Measurements from ENCODE around the gene UHMK1.
"Not testable (repeated sequence)": the region's sequence is repeated elsewhere in the genome, so short reads cannot be mapped to it uniquely, and the experiment has no call there.

The UHMK1 gene

DNA sequence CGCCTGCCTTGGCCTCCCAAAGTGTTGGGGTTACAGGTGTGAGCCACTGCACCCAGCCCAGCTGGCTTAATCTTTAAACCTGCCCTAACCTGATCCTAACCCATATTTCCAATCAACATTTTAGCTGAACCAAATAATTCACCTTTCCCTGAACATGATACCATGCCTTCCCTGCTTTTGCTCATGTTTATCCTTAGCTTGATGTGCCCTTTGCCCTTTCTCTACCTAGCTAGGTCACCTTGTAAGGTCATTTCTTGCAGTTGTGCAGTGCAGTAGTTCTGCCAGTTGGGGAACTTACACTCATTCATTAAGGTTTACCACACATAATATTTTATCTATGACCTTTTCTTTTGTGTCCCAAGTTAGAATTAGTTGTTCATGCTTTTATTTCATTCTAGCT lies 69.3 kb downstream of the UHMK1 start:
- no peak overlapping the region for H3K4me3 ChIP-seq (ENCODE audit: low read length)
- TF ChIP-seq CTCF (conservative IDR thresholded peaks at IDR 0.05; ENCODE audit: low read length) = no peak
- DNase-seq (ENCODE audit: low read depth) = no peak

DNA sequence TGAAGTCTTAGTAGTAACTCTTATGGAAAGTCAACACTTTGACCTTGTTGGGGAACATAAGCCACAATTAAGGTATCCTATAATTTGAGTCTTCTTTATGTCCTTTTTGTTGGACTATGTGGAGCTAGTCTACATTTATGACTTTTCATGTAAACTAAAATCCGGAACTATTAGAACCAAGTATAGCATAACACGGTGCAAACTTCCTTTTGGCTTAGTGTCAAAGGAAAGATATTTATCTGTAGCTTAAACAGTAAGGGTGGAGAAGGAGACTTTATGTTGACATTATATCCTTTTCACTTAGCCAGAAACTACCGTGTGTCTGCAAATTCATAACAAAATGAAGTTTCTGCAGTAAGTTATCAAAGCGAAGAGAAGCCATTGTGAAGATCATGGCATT lies 71.2 kb downstream of the UHMK1 start:
- no peak for TF ChIP-seq CTCF (conservative IDR thresholded peaks at IDR 0.05; ENCODE audit: low read length)
- DNase-seq (ENCODE audit: low read depth) = no peak
- no peak overlapping the region for H3K4me3 ChIP-seq (ENCODE audit: low read length)

- no peak overlapping the region for H3K4me3 ChIP-seq (ENCODE audit: low read length)
- no peak for TF ChIP-seq CTCF (conservative IDR thresholded peaks at IDR 0.05; ENCODE audit: low read length)
- no peak for DNase-seq (ENCODE audit: low read depth)
Measured at GRCh38 chr1:162570718-162571117, 73.1 kb downstream of the UHMK1 start.

DNA sequence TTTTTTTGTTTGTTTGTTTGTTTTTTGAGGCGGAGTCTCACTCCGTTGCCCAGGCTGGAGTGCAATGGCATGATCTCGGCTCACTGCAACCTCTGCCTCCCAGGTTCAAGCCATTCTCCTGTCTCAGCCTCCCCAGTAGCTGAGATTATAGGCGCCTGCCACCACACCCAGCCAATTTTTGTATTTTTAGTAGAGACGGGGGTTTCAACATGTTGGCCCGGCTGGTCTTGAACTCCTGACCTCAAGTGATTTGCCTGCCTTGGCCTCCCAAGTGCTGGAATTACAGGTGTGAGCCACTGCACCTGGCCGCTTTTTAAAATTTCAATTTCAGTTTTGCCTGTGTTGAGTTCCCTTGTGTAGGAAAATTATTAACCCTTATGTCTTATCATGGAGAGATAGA lies 73.5 kb downstream of the UHMK1 start:
- H3K4me3 ChIP-seq (ENCODE audit: low read length); DNase-seq (ENCODE audit: low read depth): not testable (repeated sequence)

- H3K4me3 ChIP-seq (ENCODE audit: low read length) = no peak overlapping the region
- no peak for DNase-seq (ENCODE audit: low read depth)
- TF ChIP-seq CTCF (conservative IDR thresholded peaks at IDR 0.05; ENCODE audit: low read length) = no peak
Measured at GRCh38 chr1:162571696-162572095, 74.1 kb downstream of the UHMK1 start.

GRCh38 chr1:162573136-162573535 lies 75.5 kb downstream of the UHMK1 start:
- DNase-seq (ENCODE audit: low read depth) = no peak
- no peak for TF ChIP-seq CTCF (conservative IDR thresholded peaks at IDR 0.05; ENCODE audit: low read length)
- H3K4me3 ChIP-seq (ENCODE audit: low read length) = no peak overlapping the region

GRCh38 chr1:162578071-162578700 lies 80.6 kb downstream of the UHMK1 start:
- no peak for TF ChIP-seq CTCF (conservative IDR thresholded peaks at IDR 0.05; ENCODE audit: low read length)
- no peak overlapping the region for H3K4me3 ChIP-seq (ENCODE audit: low read length)
- DNase-seq (ENCODE audit: low read depth) = no peak

- no peak overlapping the region for H3K4me3 ChIP-seq (ENCODE audit: low read length)
- no peak for DNase-seq (ENCODE audit: low read depth)
- no peak for TF ChIP-seq CTCF (conservative IDR thresholded peaks at IDR 0.05; ENCODE audit: low read length)
Measured at GRCh38 chr1:162578936-162579335, 81.3 kb downstream of the UHMK1 start.

All from AG10803 (cell line).